Activated naive CD4-positive, alpha-beta T cell treated with Interleukin-2 at 50 U/mL for 16 hours (primary cell): ENCODE results near the gene CYGB.
A peak's percentile ranks its signal among the peaks of the same experiment; 100 is the strongest.

Experiments used
- DNase-seq: peaks from one replicate; pipeline ENCODE4 v3.0.0-alpha.2; 2020

Gene CYGB

GRCh38 chr17:76537578-76538280 lies at the start of gene CYGB:
CYGB (minus strand) TSS chr17:76537709; CDS start chr17:76537542, 167 bp downstream.
- DNase-seq = no peak

- DNase-seq = no peak
Observed at GRCh38 chr17:76586741-76587487, 49.4 kb upstream of the CYGB start.

GRCh38 chr17:76585649-76586593 lies 48.4 kb upstream of the CYGB start, which contains the start of gene ST6GALNAC2:
ST6GALNAC2 (minus strand) TSS chr17:76585860; CDS start chr17:76585808, 52 bp downstream.
- peak; percentile 44 for DNase-seq

GRCh38 chr17:76585033-76585648 lies 47.6 kb upstream of the CYGB start:
- DNase-seq = no peak

GRCh38 chr17:76584427-76585032 lies 47.0 kb upstream of the CYGB start:
- no peak for DNase-seq

GRCh38 chr17:76582660-76583059 lies 45.2 kb upstream of the CYGB start:
- no peak for DNase-seq

- no peak for DNase-seq
Observed at GRCh38 chr17:76581515-76581914, 44.0 kb upstream of the CYGB start.

- DNase-seq = no peak
Observed at GRCh38 chr17:76579281-76579680, 41.8 kb upstream of the CYGB start.

- no peak for DNase-seq
Observed at GRCh38 chr17:76578376-76578775, 40.9 kb upstream of the CYGB start.

GRCh38 chr17:76577876-76578275 lies 40.4 kb upstream of the CYGB start:
- no peak for DNase-seq

GRCh38 chr17:76576189-76576588 lies 38.7 kb upstream of the CYGB start:
- DNase-seq = no peak

GRCh38 chr17:76575570-76575969 lies 38.1 kb upstream of the CYGB start:
- no peak for DNase-seq

GRCh38 chr17:76574166-76574565 lies 36.7 kb upstream of the CYGB start:
- no peak for DNase-seq

GRCh38 chr17:76573096-76573495 lies 35.6 kb upstream of the CYGB start:
- DNase-seq = no peak

- no peak for DNase-seq
Observed at GRCh38 chr17:76572201-76572910, 34.8 kb upstream of the CYGB start.

- DNase-seq = no peak
Observed at GRCh38 chr17:76570877-76571471, 33.5 kb upstream of the CYGB start.

GRCh38 chr17:76570457-76570856 lies 32.9 kb upstream of the CYGB start:
- no peak for DNase-seq

GRCh38 chr17:76569607-76570279 lies 32.2 kb upstream of the CYGB start:
- no peak for DNase-seq

GRCh38 chr17:76568811-76569221 lies 31.3 kb upstream of the CYGB start:
- DNase-seq = no peak

GRCh38 chr17:76567634-76568432 lies 30.3 kb upstream of the CYGB start:
- DNase-seq = no peak
